Psoas muscle (tissue), 8 donors: ENCODE results near the gene P2RY6. TPM values are rescaled to one million over a fixed set of nuclear protein-coding genes. Genes with fewer than 3 reads are reported as not detected.

Source experiments
- ATAC-seq, 4 donors: fragments of 200-7000 bp; cut with Tn5 transposase; one replicate each; pipeline ENCODE4 v1.9.1; 2020; ENCODE audit warnings: moderate library complexity in 3 of 4, mild to moderate bottlenecking in 2 of 4
- DNase-seq, 2 donors: peaks; one replicate each; pipeline ENCODE4 v3.0.0-alpha.2; 2020
- H3K27ac ChIP-seq: fragments of 200-600 bp; one replicate; pipeline ENCODE4 v1.8.0; 2022
- H3K27me3 ChIP-seq, 3 donors: fragments of 200-600 bp in 1 of 3; one replicate each; pipeline versions ENCODE4 v1.6.1 to v1.8.0; 2013 to 2022; ENCODE audit warnings: low read length in 2 of 3, mild to moderate bottlenecking in 2 of 3, moderate library complexity in 1 of 3; ENCODE audit not compliant: insufficient read depth in 3 of 3
- H3K36me3 ChIP-seq, 2 donors: fragments of 200-600 bp in 1 of 2; one replicate each; pipeline versions ENCODE4 v1.6.1 to v1.8.0; 2013 to 2022; ENCODE audit warnings: low read depth in 1 of 2, mild to moderate bottlenecking in 1 of 2, moderate library complexity in 1 of 2; ENCODE audit not compliant: insufficient read depth in 1 of 2
- H3K4me1 ChIP-seq: fragments of 200-600 bp; one replicate; pipeline ENCODE4 v1.8.0; 2022
- H3K4me3 ChIP-seq: fragments of 200-600 bp; one replicate; pipeline ENCODE4 v1.8.0; 2022; ENCODE audit warnings: mild to moderate bottlenecking
- H3K9me3 ChIP-seq: fragments of 200-600 bp; one replicate; pipeline ENCODE4 v1.8.0; 2022
- CTCF ChIP-seq: fragments of 200-600 bp; IDR thresholded peaks from one replicate; pipeline ENCODE4 v1.8.0; 2022; ENCODE audit warnings: antibody characterized with exemption
- WGBS, 3 donors: extraction: QIAGEN DNeasy Blood & Tissue Kit; methylation state at CpG; one replicate each; pipeline versions ENCODE4 v1.1.6 to v1.1.7; 2013; 5-methylcytosine and 5-hydroxymethylcytosine counted together
- intact Hi-C, 2 donors: fragments of 100-400 bp; cut with DNase I; formaldehyde crosslinking; loops; one replicate each; pipeline versions ENCODE4 v1.11.0 to v1.14.2; 2022
- polyA plus RNA-seq, 3 donors: library from polyadenylated mRNA; stranded (reverse); fragments of 200-250 nt; gene quantifications; one replicate each; pipeline ENCODE4 v1.2.3, GENCODE V29; 2013
- total RNA-seq, 4 donors: library from RNA; stranded (reverse); fragmentation: NEBNext Ultra II Directional in 2 of 4; extraction: Animal tissue kit (Norgen Biotek cat#: 25700) in 2 of 4; gene quantifications; one replicate each; pipeline versions ENCODE4 v1.2.1 to v1.2.4, GENCODE V29; 2021 to 2023
- donor health status: healthy with polysubstance abuse.
- donor health status: DM: no; HTN: no; CAD: no; lungs with moderate emphysema.
- donor health status: Bipolar disorder and iron deficiency.
- donor health status: healthy.
- donor health status: DM: yes; HTN: yes; CAD: no.
- donor health status: DM: no; HTN: no; CAD: no.
- donor health status: DM: no; HTN: no; CAD: no.
- donor health status: DM: yes; HTN: yes; CAD: no.

Gene P2RY6
- total and polyA plus RNA-seq, 7 donors: 0.59 to 2.5 (median 1.3) TPM

GRCh38 chr11:73265278-73265810 lies 6.8 kb upstream of the P2RY6 start:
- no peak for DNase-seq
- peaks cover 0 to 5% (median 0%) of the 10 kb centered on the region in 3 donors for H3K27me3 ChIP-seq
- no peaks in the 10 kb centered on the region for H3K9me3 ChIP-seq
- ATAC-seq: peak in 1 of 4 donors; percentile 28
- H3K36me3 ChIP-seq: no peaks in the 10 kb centered on the region
- no peak for TF ChIP-seq CTCF
- intact Hi-C loops: no loop called here
- H3K4me1 ChIP-seq: peaks cover 21% of the 10 kb centered on the region
- H3K27ac ChIP-seq: no peak overlapping the region
- no peak overlapping the region for H3K4me3 ChIP-seq
- WGBS, 3 donors: 60 to 87% (median 72%) methylated on average over 4 of the region's 4 CpGs

GRCh38 chr11:73265853-73266645 lies 6.1 kb upstream of the P2RY6 start:
- Histone ChIP-seq H3K9me3 (no peaks in the 10 kb centered on the region), H3K4me3 (no peak overlapping the region), H3K27ac (peak overlapping the region; percentile 7), H3K4me1 (peaks cover 21% of the 10 kb centered on the region), H3K36me3 (no peaks in the 10 kb centered on the region), H3K27me3 (peaks cover 0 to 5% (median 0%) of the 10 kb centered on the region in 3 donors)
- intact Hi-C loops: no loop called here
- no peak for TF ChIP-seq CTCF
- ATAC-seq (peak; percentile 47 to 80 (median 73)), DNase-seq (no peak)
- 39 to 54% (median 44%) methylated on average over 3 of the region's 3 CpGs for WGBS, 3 donors

- no peak for DNase-seq
- peak overlapping the region; percentile 7 for H3K27ac ChIP-seq
- peaks cover 0 to 5% (median 0%) of the 10 kb centered on the region in 3 donors for H3K27me3 ChIP-seq
- peak in 2 of 4 donors; percentile 27 to 28 for ATAC-seq
- TF ChIP-seq CTCF: no peak
- H3K4me1 ChIP-seq: peaks cover 21% of the 10 kb centered on the region
- no peaks in the 10 kb centered on the region for H3K36me3 ChIP-seq
- no peak overlapping the region for H3K4me3 ChIP-seq
- intact Hi-C loops: no loop called here
- no peaks in the 10 kb centered on the region for H3K9me3 ChIP-seq
- 17 to 46% (median 32%) methylated on average over 4 of the region's 4 CpGs for WGBS, 3 donors
Measured at GRCh38 chr11:73266646-73267020, 5.5 kb upstream of the P2RY6 start.

- no peak for TF ChIP-seq CTCF
- no peak overlapping the region for H3K4me3 ChIP-seq
- no peaks in the 10 kb centered on the region for H3K36me3 ChIP-seq
- ATAC-seq (no peak), DNase-seq (no peak)
- intact Hi-C loops: no loop called here
- no peak overlapping the region for H3K27ac ChIP-seq
- H3K27me3 ChIP-seq: peaks cover 0 to 5% (median 0%) of the 10 kb centered on the region in 3 donors
- 66 to 71% (median 70%) methylated on average over 3 of the region's 3 CpGs for WGBS, 3 donors
- peaks cover 21% of the 10 kb centered on the region for H3K4me1 ChIP-seq
- H3K9me3 ChIP-seq: no peaks in the 10 kb centered on the region
Measured at GRCh38 chr11:73267122-73267846, 4.9 kb upstream of the P2RY6 start.
